Colonic mucosa (tissue), 4 donors: ENCODE data around the gene FAM161A. TPM values are rescaled to one million over a fixed set of nuclear protein-coding genes. Genes with fewer than 3 reads are reported as not detected.
"Not testable (repeated sequence)": the region's sequence is repeated elsewhere in the genome, so short reads cannot be mapped to it uniquely, and the experiment has no call there.

ENCODE experiments used
- DNase-seq: peaks from one replicate; pipeline ENCODE4 v3.0.0-alpha.2; 2020
- H3K27ac ChIP-seq: fragments of 200-600 bp; one replicate; pipeline ENCODE4 v1.8.0; 2021
- H3K27me3 ChIP-seq: fragments of 200-600 bp; one replicate; pipeline ENCODE4 v1.8.0; 2021
- H3K36me3 ChIP-seq: fragments of 200-600 bp; one replicate; pipeline ENCODE4 v1.8.0; 2021
- H3K4me1 ChIP-seq: fragments of 200-600 bp; one replicate; pipeline ENCODE4 v1.8.0; 2021; ENCODE audit warnings: mild to moderate bottlenecking
- H3K4me3 ChIP-seq: fragments of 200-600 bp; one replicate; pipeline ENCODE4 v1.8.0; 2021
- H3K9ac ChIP-seq, 2 donors: one replicate each; pipeline ENCODE4 v1.7.0; 2013; ENCODE audit warnings: control low read depth in 2 of 2, low read depth in 2 of 2, low read length in 2 of 2
- H3K9me3 ChIP-seq: fragments of 200-600 bp; one replicate; pipeline ENCODE4 v1.8.0; 2021
- intact Hi-C: fragments of 100-400 bp; cut with DNase I; formaldehyde crosslinking; loops from one replicate; pipeline ENCODE4 v1.14.1; 2022
- total RNA-seq, 2 donors: library from RNA; stranded (reverse); fragmentation: NEBNext Ultra II Directional in 1 of 2; extraction: Animal tissue kit (Norgen Biotek cat#: 25700) in 1 of 2; gene quantifications; one replicate each; pipeline ENCODE4 v1.2.1, GENCODE V29; 2021
- TF ChIP-seq, protein P1 (sequence below): fragments of 200-600 bp; IDR thresholded peaks from one replicate; pipeline ENCODE4 v1.8.0; 2022; ENCODE audit warnings: antibody characterized with exemption, mild to moderate bottlenecking
- donor health status: healthy.
- donor health status: DM: no; HTN: no; CAD: no.
- donor health status: DM: no; HTN: no; CAD: no.

Gene FAM161A
- total RNA-seq, 2 donors from 2014 or later = 0.80 to 2.5 TPM

DNA sequence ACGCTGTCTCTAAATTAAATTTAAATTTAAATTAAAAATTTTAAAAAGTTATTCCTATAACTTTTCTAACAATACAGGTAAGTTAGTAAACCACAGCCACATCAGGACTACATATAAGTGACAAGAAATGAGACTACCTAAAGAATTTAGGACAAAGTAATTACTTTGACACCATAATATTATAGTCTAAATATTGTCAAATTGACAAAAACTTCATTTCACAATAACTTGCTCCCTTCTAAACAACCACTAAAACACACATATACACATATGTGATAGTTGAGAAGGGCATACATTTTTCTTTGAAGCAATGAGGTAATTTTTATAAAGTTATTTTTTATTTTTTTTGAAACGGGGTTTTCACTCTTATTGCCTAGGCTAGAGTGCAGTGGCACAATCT, 31.6 kb downstream of the FAM161A start:
- Histone ChIP-seq H3K9ac (no peak overlapping the region), H3K4me1 (no peaks in the 10 kb centered on the region), H3K27ac (no peak overlapping the region), H3K27me3 (no peaks in the 10 kb centered on the region), H3K36me3 (no peaks in the 10 kb centered on the region), H3K9me3 (no peaks in the 10 kb centered on the region), H3K4me3 (no peak overlapping the region)
- DNase-seq = no peak
- intact Hi-C loops = no loop called here
- TF ChIP-seq, protein P1, sequence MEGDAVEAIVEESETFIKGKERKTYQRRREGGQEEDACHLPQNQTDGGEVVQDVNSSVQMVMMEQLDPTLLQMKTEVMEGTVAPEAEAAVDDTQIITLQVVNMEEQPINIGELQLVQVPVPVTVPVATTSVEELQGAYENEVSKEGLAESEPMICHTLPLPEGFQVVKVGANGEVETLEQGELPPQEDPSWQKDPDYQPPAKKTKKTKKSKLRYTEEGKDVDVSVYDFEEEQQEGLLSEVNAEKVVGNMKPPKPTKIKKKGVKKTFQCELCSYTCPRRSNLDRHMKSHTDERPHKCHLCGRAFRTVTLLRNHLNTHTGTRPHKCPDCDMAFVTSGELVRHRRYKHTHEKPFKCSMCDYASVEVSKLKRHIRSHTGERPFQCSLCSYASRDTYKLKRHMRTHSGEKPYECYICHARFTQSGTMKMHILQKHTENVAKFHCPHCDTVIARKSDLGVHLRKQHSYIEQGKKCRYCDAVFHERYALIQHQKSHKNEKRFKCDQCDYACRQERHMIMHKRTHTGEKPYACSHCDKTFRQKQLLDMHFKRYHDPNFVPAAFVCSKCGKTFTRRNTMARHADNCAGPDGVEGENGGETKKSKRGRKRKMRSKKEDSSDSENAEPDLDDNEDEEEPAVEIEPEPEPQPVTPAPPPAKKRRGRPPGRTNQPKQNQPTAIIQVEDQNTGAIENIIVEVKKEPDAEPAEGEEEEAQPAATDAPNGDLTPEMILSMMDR = no peak

DNA sequence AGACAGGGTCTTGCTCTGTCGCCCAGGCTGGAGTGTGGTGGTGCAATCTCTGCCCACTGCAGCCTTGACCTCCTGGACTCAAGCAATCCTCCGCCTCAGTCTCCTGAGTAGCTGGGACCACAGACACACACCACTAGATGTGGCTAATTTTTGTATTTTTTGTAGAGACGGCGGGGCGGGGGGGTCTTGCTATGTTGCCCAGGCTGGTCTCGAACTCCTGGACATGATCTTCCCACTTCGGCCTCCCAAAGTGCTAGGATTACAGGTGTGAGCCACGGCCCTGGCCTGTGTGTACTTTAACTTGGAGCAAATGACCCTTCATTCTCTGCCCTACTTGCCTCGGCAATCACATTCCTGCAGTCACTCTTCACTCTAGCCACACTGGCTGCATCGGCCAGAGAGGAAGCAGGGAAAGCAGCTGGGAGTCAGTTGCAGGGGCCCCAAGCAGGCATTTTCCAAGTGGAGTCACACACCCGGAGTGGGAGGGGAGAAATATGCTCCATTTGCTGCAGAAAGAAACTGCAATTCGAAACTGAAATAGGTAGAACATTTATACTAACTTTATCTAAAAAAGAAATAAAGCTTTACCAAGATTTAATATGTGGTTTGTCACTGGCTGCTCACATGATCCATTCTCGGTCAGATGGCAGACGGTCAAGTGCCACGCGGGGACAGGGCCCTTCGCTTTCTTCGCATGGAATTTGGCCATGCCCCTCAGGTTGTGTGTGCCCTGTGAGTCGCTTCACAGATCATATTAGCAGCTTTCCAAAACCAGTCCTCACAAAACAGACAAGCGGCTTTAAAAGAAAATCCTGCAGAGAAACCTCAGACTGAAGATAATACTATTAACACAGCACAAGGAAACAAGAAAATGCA, 37.1 kb downstream of the FAM161A start:
- H3K4me3 ChIP-seq = no peak overlapping the region
- no peak overlapping the region for H3K27ac ChIP-seq
- H3K36me3 ChIP-seq = no peaks in the 10 kb centered on the region
- intact Hi-C loops = no loop called here
- no peak overlapping the region for H3K9ac ChIP-seq
- TF ChIP-seq, protein P1 = no peak
- H3K4me1 ChIP-seq = no peaks in the 10 kb centered on the region
- no peaks in the 10 kb centered on the region for H3K27me3 ChIP-seq
- H3K9me3 ChIP-seq = no peaks in the 10 kb centered on the region
- DNase-seq = no peak

DNA sequence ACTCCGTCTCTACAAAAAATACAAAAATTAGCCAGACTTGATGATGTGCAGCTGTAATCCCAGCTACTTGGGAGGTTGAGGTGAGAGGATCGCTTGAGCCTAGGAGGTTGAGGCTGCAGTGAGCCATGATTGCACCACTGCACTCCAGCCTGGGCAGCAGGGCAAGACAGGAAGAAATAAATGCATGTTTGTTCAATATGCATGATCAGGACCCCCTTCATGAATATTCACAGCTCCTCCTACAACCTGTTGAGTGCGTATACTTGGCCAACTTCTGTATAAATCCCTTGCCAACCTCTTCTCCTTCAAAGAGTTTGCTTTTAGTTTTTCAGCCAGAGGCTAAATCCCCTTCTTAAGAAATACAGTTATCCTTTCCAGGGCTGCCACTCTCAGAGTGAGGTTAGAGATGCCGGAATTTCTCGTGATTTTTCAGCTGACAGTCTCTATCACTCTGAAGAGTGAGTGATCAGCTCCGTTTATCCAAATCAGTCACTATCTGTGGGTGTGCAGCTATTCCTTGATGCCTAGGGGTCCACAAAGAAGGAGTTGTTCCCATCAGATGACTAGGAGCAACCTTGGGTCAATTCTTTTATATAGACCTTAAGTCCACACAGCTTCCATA, 39.2 kb downstream of the FAM161A start:
- Histone ChIP-seq H3K9ac (no peak overlapping the region), H3K9me3 (no peaks in the 10 kb centered on the region), H3K27me3 (no peaks in the 10 kb centered on the region), H3K4me1 (no peaks in the 10 kb centered on the region), H3K36me3 (no peaks in the 10 kb centered on the region), H3K4me3 (no peak overlapping the region), H3K27ac (no peak overlapping the region)
- intact Hi-C loops = no loop called here
- DNase-seq = no peak
- TF ChIP-seq, protein P1 = no peak

DNA sequence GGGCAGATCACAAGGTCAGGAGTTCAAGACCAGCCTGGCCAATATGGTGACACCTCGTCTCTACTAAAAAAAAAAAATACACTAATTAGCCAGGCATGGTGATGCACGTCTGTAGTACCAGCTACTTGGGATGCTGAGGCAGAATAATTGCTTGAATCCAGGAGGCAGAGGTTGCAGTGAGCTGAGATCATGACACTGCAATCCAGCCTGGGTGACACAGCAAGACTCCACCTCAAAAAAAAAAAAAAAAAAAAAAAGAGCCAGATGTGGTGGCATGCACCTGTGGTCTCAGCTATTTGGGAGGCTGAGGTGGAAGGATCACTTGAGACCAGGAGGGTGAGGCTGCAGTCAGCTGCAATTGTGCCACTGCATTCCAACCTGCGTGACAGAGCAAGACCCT, 40.5 kb downstream of the FAM161A start:
- DNase-seq, intact Hi-C loops, H3K36me3 ChIP-seq, H3K9ac ChIP-seq, H3K4me3 ChIP-seq, H3K4me1 ChIP-seq, H3K27ac ChIP-seq, H3K9me3 ChIP-seq, H3K27me3 ChIP-seq: not testable (repeated sequence)

DNA sequence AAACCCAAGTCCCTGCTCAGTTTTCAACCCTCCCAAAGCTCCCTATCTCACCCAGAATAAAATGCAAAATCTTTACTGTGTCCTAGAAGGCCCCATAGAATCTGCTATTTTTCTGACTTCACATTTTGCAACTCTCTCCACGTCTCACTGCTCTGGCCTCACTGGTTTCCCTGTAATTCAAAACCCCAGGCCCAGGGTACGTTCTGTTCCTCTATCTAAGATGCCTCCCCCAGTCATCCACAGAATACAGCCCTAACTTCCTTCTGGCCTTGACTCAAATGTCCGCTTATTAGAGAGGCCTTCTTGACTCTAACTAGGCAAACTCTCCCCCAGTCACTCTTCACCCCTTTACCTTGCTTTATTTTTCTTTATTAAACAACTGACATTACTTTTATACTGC, 42.0 kb downstream of the FAM161A start:
- Histone ChIP-seq H3K4me1 (no peaks in the 10 kb centered on the region), H3K36me3 (no peaks in the 10 kb centered on the region), H3K9ac (no peak overlapping the region), H3K9me3 (no peaks in the 10 kb centered on the region), H3K27ac (no peak overlapping the region), H3K4me3 (no peak overlapping the region), H3K27me3 (no peaks in the 10 kb centered on the region)
- TF ChIP-seq, protein P1 = no peak
- intact Hi-C loops = no loop called here
- no peak for DNase-seq

DNA sequence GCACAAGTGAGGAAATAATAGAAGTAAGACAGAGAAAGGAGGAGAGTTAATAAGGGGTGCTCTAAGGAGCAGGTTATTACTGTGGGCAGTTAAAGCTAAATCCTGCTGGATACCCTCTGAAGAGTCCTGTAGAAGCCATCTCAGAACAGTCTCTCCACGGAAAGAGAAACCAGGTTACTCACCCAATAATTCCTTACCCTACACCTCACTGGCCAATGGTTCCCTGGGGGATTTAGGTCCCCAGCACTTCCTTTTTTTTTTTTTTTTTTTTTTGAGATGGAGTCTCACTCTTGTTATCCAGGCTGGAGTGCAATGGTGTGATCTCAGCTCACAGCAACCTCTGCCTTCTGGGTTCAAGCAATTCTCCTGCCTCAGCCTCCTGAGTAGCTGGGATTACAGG, 43.7 kb downstream of the FAM161A start:
- H3K27ac ChIP-seq, H3K9me3 ChIP-seq, H3K9ac ChIP-seq, H3K4me3 ChIP-seq, H3K4me1 ChIP-seq, intact Hi-C loops, DNase-seq, H3K27me3 ChIP-seq, H3K36me3 ChIP-seq: not testable (repeated sequence)

DNA sequence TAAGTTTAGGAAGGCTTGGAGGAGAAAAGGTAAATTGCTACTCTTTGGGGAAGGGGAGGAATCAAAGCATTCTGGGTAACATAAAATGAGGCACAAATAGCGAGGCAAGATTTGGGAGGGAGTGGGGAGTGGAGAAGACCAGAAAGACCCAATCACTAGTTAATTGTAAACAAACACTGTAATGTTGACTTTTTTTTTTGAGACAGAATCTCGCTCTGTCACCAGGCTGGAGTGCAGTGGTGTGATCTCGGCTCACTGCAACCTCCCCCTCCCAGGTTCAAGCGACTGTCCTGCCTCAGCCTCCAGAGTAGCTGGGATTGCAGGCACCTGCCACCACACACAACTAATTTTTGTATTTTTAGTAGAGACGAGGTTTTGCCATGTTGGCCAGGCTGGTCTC, 45.2 kb downstream of the FAM161A start:
- H3K9ac ChIP-seq, H3K4me3 ChIP-seq, intact Hi-C loops, H3K27ac ChIP-seq, H3K4me1 ChIP-seq, H3K9me3 ChIP-seq, DNase-seq, H3K27me3 ChIP-seq, H3K36me3 ChIP-seq: not testable (repeated sequence)
